ENCODE results near the gene FAM229A. TPM values are rescaled to one million over a fixed set of nuclear protein-coding genes. Genes with fewer than 3 reads are reported as not detected.

The FAM229A gene
- total and polyA plus RNA-seq, 4 donors: 1.6 to 3.3 (median 2.1) TPM

DNA sequence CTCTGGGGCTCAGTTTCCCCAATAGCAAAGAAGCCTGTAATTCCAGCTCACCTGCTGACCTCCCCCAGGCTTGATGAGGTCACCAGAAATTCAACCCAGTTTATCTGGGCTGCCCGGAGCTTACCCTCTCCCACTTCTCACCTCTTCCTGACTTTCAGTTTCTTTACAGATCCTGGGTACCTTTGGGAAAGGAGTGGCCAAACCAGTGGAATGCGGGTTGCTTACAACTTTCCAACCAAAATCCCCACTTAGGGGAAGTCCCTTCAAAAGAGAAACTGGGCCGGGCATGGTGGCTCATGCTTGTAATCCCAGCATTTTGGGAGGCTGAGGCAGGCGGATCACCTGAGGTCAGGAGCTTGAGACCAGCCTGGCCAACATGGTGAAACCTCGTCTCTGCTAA lies 20.3 kb downstream of the FAM229A start (continued):
- no peak for TF ChIP-seq RXRA (IDR thresholded peaks at IDR 0.05)

DNA sequence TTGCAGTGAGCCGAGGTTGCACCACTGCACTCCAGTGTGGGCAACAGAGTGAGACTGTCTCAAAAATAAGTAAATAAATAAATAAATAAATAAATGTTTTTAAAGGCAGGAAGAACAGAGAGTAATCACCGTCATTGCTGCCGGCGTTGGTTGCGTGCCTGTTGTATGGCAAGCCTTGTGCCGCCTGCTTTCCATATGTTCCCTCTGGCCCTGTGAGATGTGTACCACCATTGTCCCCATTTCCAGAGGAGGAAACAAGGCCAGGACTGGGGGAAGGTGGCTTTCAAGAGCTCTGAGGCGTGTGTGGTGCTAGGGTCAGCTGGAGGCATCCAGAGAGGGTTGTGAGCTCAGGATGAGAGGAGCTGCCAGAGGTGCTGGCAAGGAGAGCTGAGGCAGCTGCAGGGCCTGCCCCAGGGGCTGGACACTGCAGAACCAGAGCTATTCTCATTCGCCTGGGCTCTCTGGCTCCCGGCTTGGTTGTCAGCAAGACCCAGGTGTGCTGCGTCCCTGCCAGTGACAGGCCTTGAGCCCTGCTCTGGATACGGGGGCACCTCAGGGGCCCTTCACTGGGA lies 21.0 kb downstream of the FAM229A start:
- WGBS: 95% methylated on average over 11 of the region's 11 CpGs
- no peaks in the 10 kb centered on the region for H3K27me3 ChIP-seq (ENCODE audit: control insufficient read depth in 4 of 4, insufficient read depth in 4 of 4, low read length in 3 of 4)
- no peak overlapping the region for H3K27ac ChIP-seq (ENCODE audit: low read depth in 1 of 2, low read length in 2 of 2)
- H3K9ac ChIP-seq (ENCODE audit: low read depth in 1 of 2, low read length in 2 of 2): no peak overlapping the region
- no peaks in the 10 kb centered on the region for H3K9me3 ChIP-seq (ENCODE audit: control insufficient read depth in 4 of 4, low read length in 3 of 4)
- H3K36me3 ChIP-seq (ENCODE audit: control insufficient read depth in 4 of 4, insufficient read depth in 3 of 4, low read depth in 1 of 4, low read length in 3 of 4): no peaks in the 10 kb centered on the region
- H3K4me3 ChIP-seq (ENCODE audit: low read depth in 1 of 3, low read length in 3 of 3): no peak overlapping the region
- DNase-seq (ENCODE audit: low spot score): no peak
- H3K4me1 ChIP-seq (ENCODE audit: control insufficient read depth in 4 of 4, insufficient read depth in 4 of 4, low read length in 3 of 4): peaks cover 2 to 11% (median 5%) of the 10 kb centered on the region in 4 donors
- TF ChIP-seq FOXA1 (IDR thresholded peaks at IDR 0.05) (no peak), NR2F2 (IDR thresholded peaks at IDR 0.05) (no peak), SP1 (IDR thresholded peaks at IDR 0.05) (no peak), TAF1 (conservative IDR thresholded peaks at IDR 0.05) (no peak), YY1 (IDR thresholded peaks at IDR 0.05) (no peak), HNF4A (conservative IDR thresholded peaks at IDR 0.05) (no peak), FOXA2 (IDR thresholded peaks at IDR 0.05) (no peak), GABPA (IDR thresholded peaks at IDR 0.05 in 1 of 2, conservative IDR thresholded peaks at IDR 0.05 in 1 of 2) (no peak), JUND (IDR thresholded peaks at IDR 0.05) (no peak), EGR1 (IDR thresholded peaks at IDR 0.05; ENCODE audit: low read depth in 2 of 2) (no peak), HNF4G (IDR thresholded peaks at IDR 0.05) (no peak), RXRA (IDR thresholded peaks at IDR 0.05) (no peak), RAD21 (IDR thresholded peaks at IDR 0.05) (no peak)
- TF ChIP-seq, protein P1, sequence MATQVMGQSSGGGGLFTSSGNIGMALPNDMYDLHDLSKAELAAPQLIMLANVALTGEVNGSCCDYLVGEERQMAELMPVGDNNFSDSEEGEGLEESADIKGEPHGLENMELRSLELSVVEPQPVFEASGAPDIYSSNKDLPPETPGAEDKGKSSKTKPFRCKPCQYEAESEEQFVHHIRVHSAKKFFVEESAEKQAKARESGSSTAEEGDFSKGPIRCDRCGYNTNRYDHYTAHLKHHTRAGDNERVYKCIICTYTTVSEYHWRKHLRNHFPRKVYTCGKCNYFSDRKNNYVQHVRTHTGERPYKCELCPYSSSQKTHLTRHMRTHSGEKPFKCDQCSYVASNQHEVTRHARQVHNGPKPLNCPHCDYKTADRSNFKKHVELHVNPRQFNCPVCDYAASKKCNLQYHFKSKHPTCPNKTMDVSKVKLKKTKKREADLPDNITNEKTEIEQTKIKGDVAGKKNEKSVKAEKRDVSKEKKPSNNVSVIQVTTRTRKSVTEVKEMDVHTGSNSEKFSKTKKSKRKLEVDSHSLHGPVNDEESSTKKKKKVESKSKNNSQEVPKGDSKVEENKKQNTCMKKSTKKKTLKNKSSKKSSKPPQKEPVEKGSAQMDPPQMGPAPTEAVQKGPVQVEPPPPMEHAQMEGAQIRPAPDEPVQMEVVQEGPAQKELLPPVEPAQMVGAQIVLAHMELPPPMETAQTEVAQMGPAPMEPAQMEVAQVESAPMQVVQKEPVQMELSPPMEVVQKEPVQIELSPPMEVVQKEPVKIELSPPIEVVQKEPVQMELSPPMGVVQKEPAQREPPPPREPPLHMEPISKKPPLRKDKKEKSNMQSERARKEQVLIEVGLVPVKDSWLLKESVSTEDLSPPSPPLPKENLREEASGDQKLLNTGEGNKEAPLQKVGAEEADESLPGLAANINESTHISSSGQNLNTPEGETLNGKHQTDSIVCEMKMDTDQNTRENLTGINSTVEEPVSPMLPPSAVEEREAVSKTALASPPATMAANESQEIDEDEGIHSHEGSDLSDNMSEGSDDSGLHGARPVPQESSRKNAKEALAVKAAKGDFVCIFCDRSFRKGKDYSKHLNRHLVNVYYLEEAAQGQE (IDR thresholded peaks at IDR 0.05): no peak
- TF ChIP-seq, protein P2, sequence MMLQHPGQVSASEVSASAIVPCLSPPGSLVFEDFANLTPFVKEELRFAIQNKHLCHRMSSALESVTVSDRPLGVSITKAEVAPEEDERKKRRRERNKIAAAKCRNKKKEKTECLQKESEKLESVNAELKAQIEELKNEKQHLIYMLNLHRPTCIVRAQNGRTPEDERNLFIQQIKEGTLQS (IDR thresholded peaks at IDR 0.05): no peak
- TF ChIP-seq, protein P3, sequence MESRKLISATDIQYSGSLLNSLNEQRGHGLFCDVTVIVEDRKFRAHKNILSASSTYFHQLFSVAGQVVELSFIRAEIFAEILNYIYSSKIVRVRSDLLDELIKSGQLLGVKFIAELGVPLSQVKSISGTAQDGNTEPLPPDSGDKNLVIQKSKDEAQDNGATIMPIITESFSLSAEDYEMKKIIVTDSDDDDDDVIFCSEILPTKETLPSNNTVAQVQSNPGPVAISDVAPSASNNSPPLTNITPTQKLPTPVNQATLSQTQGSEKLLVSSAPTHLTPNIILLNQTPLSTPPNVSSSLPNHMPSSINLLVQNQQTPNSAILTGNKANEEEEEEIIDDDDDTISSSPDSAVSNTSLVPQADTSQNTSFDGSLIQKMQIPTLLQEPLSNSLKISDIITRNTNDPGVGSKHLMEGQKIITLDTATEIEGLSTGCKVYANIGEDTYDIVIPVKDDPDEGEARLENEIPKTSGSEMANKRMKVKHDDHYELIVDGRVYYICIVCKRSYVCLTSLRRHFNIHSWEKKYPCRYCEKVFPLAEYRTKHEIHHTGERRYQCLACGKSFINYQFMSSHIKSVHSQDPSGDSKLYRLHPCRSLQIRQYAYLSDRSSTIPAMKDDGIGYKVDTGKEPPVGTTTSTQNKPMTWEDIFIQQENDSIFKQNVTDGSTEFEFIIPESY (IDR thresholded peaks at IDR 0.05): no peak
- TF ChIP-seq, protein P4, sequence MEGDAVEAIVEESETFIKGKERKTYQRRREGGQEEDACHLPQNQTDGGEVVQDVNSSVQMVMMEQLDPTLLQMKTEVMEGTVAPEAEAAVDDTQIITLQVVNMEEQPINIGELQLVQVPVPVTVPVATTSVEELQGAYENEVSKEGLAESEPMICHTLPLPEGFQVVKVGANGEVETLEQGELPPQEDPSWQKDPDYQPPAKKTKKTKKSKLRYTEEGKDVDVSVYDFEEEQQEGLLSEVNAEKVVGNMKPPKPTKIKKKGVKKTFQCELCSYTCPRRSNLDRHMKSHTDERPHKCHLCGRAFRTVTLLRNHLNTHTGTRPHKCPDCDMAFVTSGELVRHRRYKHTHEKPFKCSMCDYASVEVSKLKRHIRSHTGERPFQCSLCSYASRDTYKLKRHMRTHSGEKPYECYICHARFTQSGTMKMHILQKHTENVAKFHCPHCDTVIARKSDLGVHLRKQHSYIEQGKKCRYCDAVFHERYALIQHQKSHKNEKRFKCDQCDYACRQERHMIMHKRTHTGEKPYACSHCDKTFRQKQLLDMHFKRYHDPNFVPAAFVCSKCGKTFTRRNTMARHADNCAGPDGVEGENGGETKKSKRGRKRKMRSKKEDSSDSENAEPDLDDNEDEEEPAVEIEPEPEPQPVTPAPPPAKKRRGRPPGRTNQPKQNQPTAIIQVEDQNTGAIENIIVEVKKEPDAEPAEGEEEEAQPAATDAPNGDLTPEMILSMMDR (IDR thresholded peaks at IDR 0.05; ENCODE audit: low read depth, low read length, missing input control): no peak
- TF ChIP-seq, protein P5, sequence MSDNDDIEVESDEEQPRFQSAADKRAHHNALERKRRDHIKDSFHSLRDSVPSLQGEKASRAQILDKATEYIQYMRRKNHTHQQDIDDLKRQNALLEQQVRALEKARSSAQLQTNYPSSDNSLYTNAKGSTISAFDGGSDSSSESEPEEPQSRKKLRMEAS (IDR thresholded peaks at IDR 0.05): no peak
